ENCODE data around the gene SYT12.

- TF ChIP-seq POLR2AphosphoS5 (IDR thresholded peaks at IDR 0.05), result no peak
- TF ChIP-seq CTCF (IDR thresholded peaks at IDR 0.05), result no peak
Observed at GRCh38 chr11:67027483-67027930, 4.6 kb downstream of the SYT12 start.

Measured in gastroesophageal sphincter (tissue), 3 donors.